GM19023 (cell line): Measurements from ENCODE around the gene UBE2J1.

Experiments used
- ATAC-seq: cut with Tn5 transposase; IDR thresholded peaks from one replicate; pipeline ENCODE4 v1.9.1; 2021; ENCODE audit warnings: mild to moderate bottlenecking, moderate library complexity; ENCODE audit not compliant: unreplicated experiment

The UBE2J1 gene

GRCh38 chr6:89368107-89368506 lies 15.6 kb upstream of the UBE2J1 start:
- no peak for ATAC-seq

- ATAC-seq = no peak
Measured at GRCh38 chr6:89364586-89364985, 12.1 kb upstream of the UBE2J1 start.

GRCh38 chr6:89361171-89361570 lies 8.6 kb upstream of the UBE2J1 start:
- ATAC-seq = no peak

GRCh38 chr6:89360415-89360999 lies 8.0 kb upstream of the UBE2J1 start:
- ATAC-seq = peak; percentile 49

DNA sequence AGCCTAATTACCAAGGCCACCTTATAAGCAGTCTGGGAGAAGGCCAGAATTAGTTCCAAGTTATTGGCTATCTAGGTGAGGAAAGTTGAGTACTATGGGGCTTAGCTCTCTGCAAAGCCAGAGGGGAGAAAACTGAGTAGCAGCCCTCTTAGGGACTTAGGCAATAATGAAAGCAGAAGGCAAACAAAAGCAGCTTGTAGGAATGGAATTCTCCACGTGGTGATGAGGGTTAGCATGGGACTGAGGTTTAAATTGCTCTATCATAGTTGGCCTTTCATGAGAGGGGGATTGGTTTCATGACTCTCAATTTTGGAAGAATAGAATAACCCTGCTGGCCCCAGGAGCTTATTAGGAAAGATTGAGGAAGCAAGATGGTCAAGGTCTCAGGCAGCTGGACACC lies 7.0 kb upstream of the UBE2J1 start:
- no peak for ATAC-seq

DNA sequence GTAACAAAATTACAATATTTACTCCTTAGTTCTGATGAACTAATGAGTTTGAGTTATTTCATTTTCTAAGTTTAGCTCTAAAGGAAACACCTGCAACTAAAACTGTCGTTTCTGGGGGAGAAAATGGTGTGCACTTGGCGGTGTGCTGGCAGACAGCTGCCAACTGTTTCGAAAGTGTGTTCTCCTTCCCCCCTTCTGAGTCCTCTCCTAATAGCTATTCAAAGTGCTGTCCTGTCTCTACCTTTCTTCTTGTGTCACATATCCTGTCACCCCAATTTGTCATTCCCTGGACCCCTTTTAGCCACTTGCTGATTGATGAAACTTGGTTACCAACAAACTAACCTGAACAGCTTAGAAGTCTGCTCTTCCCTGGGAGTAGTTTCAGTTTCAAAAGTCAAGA lies 4.9 kb upstream of the UBE2J1 start:
- ATAC-seq = peak; percentile 48

DNA sequence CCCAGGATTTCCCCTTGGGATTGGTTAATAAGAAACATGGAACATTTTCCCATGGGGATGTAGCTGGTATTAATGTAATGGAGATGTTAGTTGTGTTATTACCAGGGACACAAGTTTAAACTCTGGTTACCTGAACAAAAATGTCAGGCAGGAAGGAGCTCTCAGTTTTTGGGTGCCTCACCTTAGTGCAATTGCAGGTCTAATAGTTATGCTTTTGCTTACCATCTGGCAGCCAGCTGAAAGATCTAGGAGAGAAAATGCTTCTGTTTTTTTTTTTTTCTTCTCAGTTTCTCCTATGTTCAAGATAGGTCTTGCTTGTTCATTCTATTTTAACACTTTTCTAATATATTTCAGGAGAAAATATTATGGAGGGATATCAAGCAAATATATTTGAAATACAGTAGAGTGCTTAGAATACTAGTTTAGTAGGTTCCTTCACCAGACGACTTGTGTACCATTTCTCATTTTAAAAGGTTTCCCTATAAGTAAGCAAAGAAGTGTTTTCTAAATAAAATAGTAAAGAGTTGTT lies 4.2 kb upstream of the UBE2J1 start:
- ATAC-seq = no peak

DNA sequence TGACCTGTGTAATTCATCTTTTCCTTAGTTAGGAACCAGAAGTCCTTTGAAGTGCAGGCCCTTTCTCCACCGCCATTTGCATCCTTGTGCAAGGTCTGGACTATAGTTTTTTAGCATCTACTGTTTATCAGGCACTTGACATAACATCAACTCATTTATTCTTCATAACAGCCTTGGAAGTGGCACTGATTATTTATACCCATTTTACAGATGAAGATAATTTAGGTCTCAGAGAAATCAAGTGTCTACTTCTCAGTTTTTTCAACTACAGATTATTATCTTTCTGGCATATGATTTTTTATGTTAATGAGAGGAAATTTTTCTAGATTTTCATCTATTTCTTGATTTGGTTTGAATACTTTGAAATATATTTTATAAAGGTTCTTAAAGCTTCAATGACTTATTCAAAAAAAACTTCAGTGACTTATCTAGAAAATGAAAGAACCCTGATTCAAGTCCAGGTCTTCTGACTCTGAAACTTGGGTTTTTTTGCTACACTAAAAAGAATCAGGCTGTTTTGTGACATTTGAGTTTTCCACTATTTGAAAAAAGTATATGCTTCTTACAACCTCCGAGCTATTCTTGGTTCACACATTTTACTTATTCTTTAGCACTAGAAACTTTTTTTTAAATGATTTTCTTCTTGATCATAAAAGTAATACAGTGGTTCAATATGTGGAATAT lies 3.1 kb upstream of the UBE2J1 start:
- ATAC-seq = no peak

DNA sequence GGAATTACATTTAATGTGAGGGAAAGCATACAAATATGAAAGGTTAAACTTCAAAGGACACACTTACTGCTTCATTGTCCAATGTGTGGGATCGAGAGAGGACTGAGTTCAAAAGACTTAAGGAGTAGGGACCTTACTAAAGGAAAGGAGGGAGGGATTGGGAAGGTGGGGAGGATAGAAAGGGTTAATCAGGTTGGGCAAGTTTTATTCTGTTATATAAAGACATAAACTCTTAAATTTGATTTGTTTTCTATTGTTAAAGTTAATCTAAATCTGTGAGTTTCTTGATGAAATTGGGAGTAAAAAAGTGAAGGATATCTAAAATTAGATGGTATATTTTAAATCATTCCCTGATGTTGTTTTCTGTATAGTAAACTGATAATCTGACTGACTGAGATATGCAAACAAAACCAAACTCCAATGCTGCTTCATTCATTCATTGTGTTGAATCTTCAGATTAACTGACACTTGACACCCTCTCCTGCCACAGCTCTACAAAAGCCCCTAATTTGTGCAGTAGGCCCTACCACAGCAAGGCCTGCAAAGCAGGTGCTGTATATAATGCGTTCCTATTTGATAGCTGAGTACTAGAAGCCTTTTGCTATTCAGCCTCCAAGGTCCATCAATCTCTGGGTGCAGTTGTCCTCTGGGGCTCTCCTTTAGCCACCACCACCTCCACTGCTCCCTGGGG lies 1.3 kb upstream of the UBE2J1 start:
- no peak for ATAC-seq

- no peak for ATAC-seq
Measured at GRCh38 chr6:89353118-89353556, 615 bp upstream of the UBE2J1 start.

DNA sequence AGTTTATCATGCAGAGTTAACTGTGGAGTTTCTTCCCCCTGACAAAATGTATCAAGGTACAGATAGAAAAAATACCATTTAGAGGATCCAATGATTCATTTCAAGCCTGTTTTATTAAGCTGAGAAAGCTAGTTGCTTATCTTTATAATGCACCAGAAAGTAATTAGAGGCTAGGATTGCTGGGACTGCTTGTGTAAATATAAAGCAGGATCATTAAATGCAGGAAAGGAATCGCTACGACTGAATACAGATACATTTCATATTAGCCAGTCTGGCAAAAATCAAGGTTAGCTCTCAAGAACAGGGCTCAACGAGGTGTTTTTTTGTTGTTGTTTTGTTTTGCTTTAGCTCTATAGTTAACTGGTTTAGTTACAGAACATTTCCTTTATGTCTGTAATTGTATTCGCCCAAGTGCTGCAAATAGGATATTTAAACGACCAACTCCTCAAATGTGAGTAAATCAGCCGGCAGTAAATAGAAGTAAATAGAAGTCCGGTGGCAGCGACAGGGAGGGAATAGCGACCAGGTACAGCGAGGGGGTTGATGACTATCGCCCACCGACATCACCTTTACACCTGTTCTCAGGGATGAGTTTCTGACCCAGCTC lies 748 bp downstream of the UBE2J1 start:
- no peak for ATAC-seq

DNA sequence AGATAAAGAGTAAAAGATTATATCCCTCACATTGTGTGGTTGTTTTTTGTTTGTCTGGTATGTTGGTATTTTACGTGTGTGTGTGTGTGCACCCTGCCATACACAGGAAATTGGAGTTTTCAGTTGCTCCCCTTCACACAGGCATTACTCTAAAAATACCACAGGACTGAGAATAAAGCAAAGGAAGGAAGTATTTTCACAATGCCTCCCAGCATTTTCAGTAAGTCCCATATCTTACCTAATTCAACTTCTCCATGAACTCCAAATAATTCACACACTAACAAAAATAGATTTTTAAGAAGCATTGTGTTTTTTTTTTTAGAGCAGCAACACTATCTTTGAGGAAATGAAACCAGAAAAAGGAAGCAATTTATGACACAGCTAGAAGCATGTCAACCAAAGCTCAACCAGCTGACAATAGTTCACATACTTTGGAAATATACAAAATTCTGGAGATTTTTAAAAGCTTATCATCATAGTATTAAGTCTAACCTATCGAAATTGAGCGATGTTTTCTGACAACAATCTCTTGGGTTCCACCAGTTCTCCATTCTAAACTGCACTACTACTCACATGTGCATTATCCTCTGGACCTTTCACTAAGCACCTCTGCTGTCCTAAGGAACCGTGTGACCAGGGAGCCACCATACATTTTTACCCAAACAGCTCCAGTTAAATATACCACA lies 2.1 kb downstream of the UBE2J1 start:
- ATAC-seq = no peak

GRCh38 chr6:89348372-89348771 lies 4.2 kb downstream of the UBE2J1 start:
- ATAC-seq = no peak

GRCh38 chr6:89347825-89348224 lies 4.7 kb downstream of the UBE2J1 start:
- ATAC-seq = no peak

DNA sequence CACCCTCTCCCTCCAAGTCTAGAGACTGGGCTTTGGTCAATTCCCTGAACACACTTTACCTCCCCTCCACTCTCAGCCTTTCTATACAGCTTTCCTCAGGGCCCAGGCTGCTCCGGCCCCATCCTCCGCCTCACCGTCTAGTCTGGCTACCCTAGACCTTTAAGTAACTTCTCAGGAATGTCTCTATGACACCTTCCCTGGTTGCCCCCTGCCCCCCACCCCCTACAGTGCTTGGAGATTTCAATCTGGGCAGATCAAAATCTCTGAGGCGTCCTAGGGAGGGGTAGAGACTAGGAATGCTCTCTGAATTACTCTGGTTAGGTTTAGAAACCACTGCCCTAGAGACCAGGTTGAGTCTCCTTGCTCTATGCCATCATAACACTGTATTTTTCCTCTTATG lies 6.1 kb downstream of the UBE2J1 start:
- no peak for ATAC-seq

- no peak for ATAC-seq
Measured at GRCh38 chr6:89339565-89339964, 13.0 kb downstream of the UBE2J1 start.

GRCh38 chr6:89335164-89335563 lies 17.4 kb downstream of the UBE2J1 start:
- no peak for ATAC-seq

GRCh38 chr6:89330910-89331309 lies 21.6 kb downstream of the UBE2J1 start:
- no peak for ATAC-seq

DNA sequence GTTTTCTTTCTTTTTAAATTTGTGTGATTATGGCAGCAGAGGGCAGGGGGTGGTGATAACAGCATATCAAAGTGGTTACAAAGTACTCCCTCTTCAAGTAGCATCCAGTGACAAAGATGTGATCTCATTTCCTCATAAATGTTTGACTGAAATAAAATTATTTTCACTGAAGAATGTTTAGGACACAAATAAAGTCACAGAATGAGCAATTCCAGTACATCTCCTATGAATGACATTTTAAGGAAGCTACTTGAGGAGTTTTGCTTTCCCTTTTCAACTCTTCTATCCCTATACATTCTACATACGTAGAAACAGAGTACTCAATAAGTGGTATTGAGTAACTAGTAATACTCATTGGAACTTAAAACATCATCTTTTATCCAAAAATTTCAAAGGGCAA lies 23.5 kb downstream of the UBE2J1 start:
- ATAC-seq = no peak

DNA sequence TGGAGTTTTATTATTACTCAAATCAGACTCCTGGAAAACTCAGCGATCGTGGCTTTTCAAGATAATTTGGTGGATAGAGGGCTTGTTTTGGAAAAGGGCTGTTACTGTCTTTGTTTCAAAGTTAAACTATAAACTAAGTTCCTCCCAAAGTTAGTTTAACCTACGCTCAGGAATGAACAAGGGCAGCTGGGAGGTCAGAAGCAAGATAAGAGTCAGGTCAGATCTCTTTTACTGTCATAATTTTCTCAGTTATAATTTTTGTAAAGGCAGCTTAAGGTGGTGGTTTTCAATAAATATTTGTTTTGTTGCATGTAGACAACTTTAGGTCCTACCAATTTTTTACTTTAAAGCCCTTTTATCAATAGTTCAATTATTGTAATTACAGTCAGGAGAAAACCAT lies 28.2 kb downstream of the UBE2J1 start:
- ATAC-seq = no peak

GRCh38 chr6:89323511-89323971 lies 29.0 kb downstream of the UBE2J1 start:
- no peak for ATAC-seq
